GM10266 (cell line): Measurements from ENCODE around the gene WDR41.

Experiments used
- DNase-seq: peaks from one replicate; pipeline ENCODE4 v3.0.0; 2012; ENCODE audit errors: extremely low spot score
- CTCF ChIP-seq: IDR thresholded peaks from 2 replicates; pipeline ENCODE4 v1.5.1; 2012; ENCODE audit warnings: mild to moderate bottlenecking, low read depth; ENCODE audit not compliant: control insufficient read depth, insufficient read depth; ENCODE audit errors: missing control alignments

WDR41 gene

GRCh38 chr5:77444356-77444755 is 47.8 kb downstream of the WDR41 start:
- TF ChIP-seq CTCF, result no peak
- DNase-seq, result no peak

GRCh38 chr5:77443670-77444069 is 48.4 kb downstream of the WDR41 start:
- no peak for DNase-seq
- TF ChIP-seq CTCF, result no peak

GRCh38 chr5:77438071-77438470 is 54.0 kb downstream of the WDR41 start:
- DNase-seq, result no peak
- TF ChIP-seq CTCF, result no peak

GRCh38 chr5:77437194-77437593 is 54.9 kb downstream of the WDR41 start:
- no peak for DNase-seq
- peak; percentile 14 for TF ChIP-seq CTCF

- no peak for DNase-seq
- no peak for TF ChIP-seq CTCF
Observed at GRCh38 chr5:77431719-77432118, 60.4 kb downstream of the WDR41 start.

GRCh38 chr5:77431286-77431685 is 60.8 kb downstream of the WDR41 start:
- DNase-seq, result no peak

GRCh38 chr5:77430726-77431125 is 61.4 kb downstream of the WDR41 start:
- no peak for DNase-seq
- TF ChIP-seq CTCF, result no peak

More at GRCh38 chr5:77431286-77431685, 60.8 kb downstream of the WDR41 start:
- TF ChIP-seq CTCF, result no peak
